Measurements from ENCODE around the gene CEP295NL. TPM values are rescaled to one million over a fixed set of nuclear protein-coding genes. Genes with fewer than 3 reads are reported as not detected.

The CEP295NL gene
- total RNA-seq, 1 experiment from 2014 or later = 3.6 TPM

DNA sequence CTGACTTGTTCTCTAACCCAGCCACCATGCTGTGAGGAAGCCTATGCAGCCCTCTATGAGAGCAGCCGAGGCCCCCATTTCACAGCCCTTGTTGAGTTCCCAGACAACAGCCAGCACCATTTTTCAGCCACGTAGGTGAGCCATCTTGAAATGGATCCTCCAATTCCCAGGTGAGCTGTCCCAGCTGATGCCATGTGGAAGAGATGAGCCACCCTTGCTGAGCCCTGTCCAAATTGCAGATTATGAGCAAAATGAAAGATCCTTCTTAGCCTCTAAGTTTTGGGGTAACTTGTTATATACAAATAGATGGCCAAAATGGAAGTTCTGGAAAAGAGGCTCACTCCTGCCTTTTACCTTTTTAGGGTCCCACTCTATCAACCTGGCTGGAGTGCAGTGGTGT is 47.9 kb upstream of the CEP295NL start:
- H3K27ac ChIP-seq = no peak overlapping the region
- no peak overlapping the region for H3K4me3 ChIP-seq
- no peaks in the 10 kb centered on the region for H3F3A ChIP-seq (ENCODE audit: insufficient read depth, low read depth)
- no peaks in the 10 kb centered on the region for H3K36me3 ChIP-seq (ENCODE audit: low read depth)
- ChIA-PET CTCF (no interaction called here), POLR2A (ENCODE audit: unreplicated experiment) (no interaction called here)
- no peak for DNase-seq
- H4K20me1 ChIP-seq (ENCODE audit: insufficient read depth) = no peaks in the 10 kb centered on the region
- no peak for TF ChIP-seq CTCF (conservative IDR thresholded peaks at IDR 0.05)
- TF ChIP-seq EZH2 (IDR thresholded peaks at IDR 0.05; ENCODE audit: low read depth) = no peak
- no peaks in the 10 kb centered on the region for H3K9me3 ChIP-seq (ENCODE audit: insufficient read depth, low read depth)
- no peaks in the 10 kb centered on the region for H3K9me2 ChIP-seq (ENCODE audit: insufficient read depth)
- peaks cover 3% of the 10 kb centered on the region for H3K4me1 ChIP-seq (replicated peaks; ENCODE audit: insufficient read depth)
- no peaks in the 10 kb centered on the region for H3K79me2 ChIP-seq (ENCODE audit: low read depth)
- intact Hi-C loops (cut with micrococcal nuclease; ENCODE audit: unreplicated experiment) = no loop called here
- no TSS peak for BruUV-seq (replicated peaks)
- no peaks in the 10 kb centered on the region for H3K27me3 ChIP-seq (ENCODE audit: insufficient read depth, low read depth)
- no peak overlapping the region for H3K4me2 ChIP-seq
- no peak overlapping the region for H2AFZ ChIP-seq

- Histone ChIP-seq H3K27ac (no peak overlapping the region), H3K4me1 (replicated peaks; ENCODE audit: insufficient read depth) (no peaks in the 10 kb centered on the region), H3K36me3 (ENCODE audit: low read depth) (no peaks in the 10 kb centered on the region), H2AFZ (no peak overlapping the region), H3K9me2 (ENCODE audit: insufficient read depth) (no peaks in the 10 kb centered on the region), H4K20me1 (ENCODE audit: insufficient read depth) (no peaks in the 10 kb centered on the region), H3F3A (ENCODE audit: insufficient read depth, low read depth) (no peaks in the 10 kb centered on the region), H3K9me3 (ENCODE audit: insufficient read depth, low read depth) (no peaks in the 10 kb centered on the region), H3K4me3 (no peak overlapping the region), H3K27me3 (ENCODE audit: insufficient read depth, low read depth) (no peaks in the 10 kb centered on the region), H3K4me2 (no peak overlapping the region), H3K79me2 (ENCODE audit: low read depth) (no peaks in the 10 kb centered on the region)
- no peak for TF ChIP-seq EZH2 (IDR thresholded peaks at IDR 0.05; ENCODE audit: low read depth)
- no peak for TF ChIP-seq CTCF (conservative IDR thresholded peaks at IDR 0.05)
- POLR2A ChIA-PET (ENCODE audit: unreplicated experiment) = no interaction called here
- CTCF ChIA-PET = no interaction called here
- no peak for DNase-seq
- BruUV-seq (replicated peaks) = no TSS peak
- intact Hi-C loops (cut with micrococcal nuclease; ENCODE audit: unreplicated experiment) = no loop called here
Measured at GRCh38 chr17:78947235-78948149, 44.5 kb upstream of the CEP295NL start.

DNA sequence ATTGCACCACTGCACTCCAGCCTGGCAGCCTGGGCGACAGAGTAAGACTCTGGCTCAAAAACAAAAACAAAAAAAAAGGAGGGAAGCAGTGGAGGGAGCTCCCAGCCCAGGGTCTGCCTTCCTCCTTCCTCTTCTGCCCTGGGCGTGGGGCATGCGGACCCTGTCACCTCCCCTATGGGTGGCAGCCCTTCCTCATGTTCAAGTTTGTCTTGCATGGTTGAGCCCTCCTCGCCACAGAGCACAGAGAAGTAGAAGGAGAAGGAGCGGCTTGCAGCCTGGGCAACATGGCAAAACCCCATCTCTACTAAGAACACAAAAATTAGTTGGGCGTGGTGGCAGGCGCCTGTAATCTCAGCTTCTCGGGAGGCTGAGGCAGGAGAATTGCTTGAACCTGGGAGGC is 43.6 kb upstream of the CEP295NL start:
- Histone ChIP-seq H3K27me3 (ENCODE audit: insufficient read depth, low read depth) (no peaks in the 10 kb centered on the region), H3K79me2 (ENCODE audit: low read depth) (no peaks in the 10 kb centered on the region), H3K27ac (no peak overlapping the region), H3K4me3 (no peak overlapping the region), H3K36me3 (ENCODE audit: low read depth) (no peaks in the 10 kb centered on the region), H4K20me1 (ENCODE audit: insufficient read depth) (no peaks in the 10 kb centered on the region), H3K4me2 (no peak overlapping the region), H3K4me1 (replicated peaks; ENCODE audit: insufficient read depth) (no peaks in the 10 kb centered on the region), H2AFZ (no peak overlapping the region), H3K9me3 (ENCODE audit: insufficient read depth, low read depth) (no peaks in the 10 kb centered on the region), H3K9me2 (ENCODE audit: insufficient read depth) (no peaks in the 10 kb centered on the region), H3F3A (ENCODE audit: insufficient read depth, low read depth) (no peaks in the 10 kb centered on the region)
- CTCF ChIA-PET = no interaction called here
- intact Hi-C loops (cut with micrococcal nuclease; ENCODE audit: unreplicated experiment) = no loop called here
- no peak for DNase-seq
- POLR2A ChIA-PET (ENCODE audit: unreplicated experiment) = interaction anchor here (0.6 kb wide), 1 partner anchor 74 kb away, joined by 6 read pairs; no protein-coding TSS in a partner anchor
- no TSS peak for BruUV-seq (replicated peaks)
- TF ChIP-seq EZH2 (IDR thresholded peaks at IDR 0.05; ENCODE audit: low read depth) = no peak
- no peak for TF ChIP-seq CTCF (conservative IDR thresholded peaks at IDR 0.05)

All from PC-9 (cell line).